ENCODE data around the gene TBL1XR1.

TBL1XR1 gene

GRCh38 chr3:177085794-177086193 is 111.5 kb downstream of the TBL1XR1 start:
- no peak for TF ChIP-seq CTCF (conservative IDR thresholded peaks at IDR 0.05)

GRCh38 chr3:177084616-177085015 is 112.7 kb downstream of the TBL1XR1 start:
- no peak for TF ChIP-seq CTCF (conservative IDR thresholded peaks at IDR 0.05)
- H3K27ac ChIP-seq = peak overlapping the region; percentile 61

More at GRCh38 chr3:177085794-177086193, 111.5 kb downstream of the TBL1XR1 start:
- no peak overlapping the region for H3K27ac ChIP-seq

GRCh38 chr3:177080122-177080521 is 117.2 kb downstream of the TBL1XR1 start:
- no peak for TF ChIP-seq CTCF (conservative IDR thresholded peaks at IDR 0.05)
- 0 out of 2 replicates have a peak overlapping the region, but pooled peaks have one; percentile 3 for H3K27ac ChIP-seq

GRCh38 chr3:177079684-177080083 is 117.6 kb downstream of the TBL1XR1 start:
- no peak overlapping the region for H3K27ac ChIP-seq
- no peak for TF ChIP-seq CTCF (conservative IDR thresholded peaks at IDR 0.05)

- no peak for TF ChIP-seq CTCF (conservative IDR thresholded peaks at IDR 0.05)
- no peak overlapping the region for H3K27ac ChIP-seq
Measured at GRCh38 chr3:177071496-177072156, 125.7 kb downstream of the TBL1XR1 start.

- H3K27ac ChIP-seq = no peak overlapping the region
Measured at GRCh38 chr3:177069514-177070329, 127.6 kb downstream of the TBL1XR1 start.

More at GRCh38 chr3:177069514-177070329, 127.6 kb downstream of the TBL1XR1 start:
- no peak for TF ChIP-seq CTCF (conservative IDR thresholded peaks at IDR 0.05)

All from VCaP (cell line).